Measurements from ENCODE around the gene NVL. TPM values are rescaled to one million over a fixed set of nuclear protein-coding genes. Genes with fewer than 3 reads are reported as not detected.
"Not testable (repeated sequence)": the region's sequence is repeated elsewhere in the genome, so short reads cannot be mapped to it uniquely, and the experiment has no call there.

The NVL gene
- total RNA-seq, 4 donors from 2014 or later, result 35.9 to 52.3 (median 40.5) TPM

DNA sequence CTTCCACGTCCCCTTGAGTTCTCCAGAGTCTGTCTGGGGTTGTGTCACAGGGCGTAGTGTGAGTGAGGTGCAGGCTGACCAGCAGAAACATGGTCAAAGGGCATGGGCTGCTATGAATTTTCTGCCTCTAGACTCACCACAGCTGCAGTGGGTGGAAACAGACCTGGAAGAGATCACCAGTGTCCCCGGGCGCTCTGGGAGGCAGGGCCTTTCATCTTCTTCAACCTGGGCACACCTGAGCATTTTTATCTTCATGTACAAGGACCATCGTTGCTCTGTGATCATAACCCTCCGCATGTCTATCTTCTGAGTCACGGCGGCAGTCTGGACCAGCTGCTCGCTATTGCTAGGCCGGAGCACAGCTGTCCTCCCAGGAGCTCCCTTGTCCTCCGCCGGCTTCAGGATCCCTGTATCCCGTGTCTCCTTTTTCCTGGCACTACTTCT, 117.3 kb downstream of the NVL start:
- in situ Hi-C loops (cut with MboI; ENCODE audit: low pct_ligation_motif_present in 1 of 4, low pct_unique_long_range_greater_than_20kb in 1 of 4, low sequenced_read_pairs in 3 of 4), result no loop called here
- Histone ChIP-seq H3K36me3 (no peaks in the 10 kb centered on the region), H3K27me3 (no peaks in the 10 kb centered on the region), H3K27ac (no peak overlapping the region), H3K9me3 (no peaks in the 10 kb centered on the region), H3K4me3 (no peak overlapping the region), H3K4me1 (peaks cover 0 to 28% (median 12%) of the 10 kb centered on the region in 4 donors)
- WGBS, 2 donors (ENCODE audit: low coverage in 1 of 2), result 80% methylated on average over 13 of the region's 13 CpGs; no CpG with 5 or more reads in 1 of the 2 donors
- TF ChIP-seq EP300 (IDR thresholded peaks at IDR 0.05; ENCODE audit: low read depth) (no peak), CTCF (IDR thresholded peaks at IDR 0.05) (no peak), POLR2AphosphoS5 (IDR thresholded peaks at IDR 0.05) (no peak)
- DNase-seq, result no peak
- intact Hi-C loops (cut with DNase I; ENCODE audit: low total_unique reads), result no loop called here

DNA sequence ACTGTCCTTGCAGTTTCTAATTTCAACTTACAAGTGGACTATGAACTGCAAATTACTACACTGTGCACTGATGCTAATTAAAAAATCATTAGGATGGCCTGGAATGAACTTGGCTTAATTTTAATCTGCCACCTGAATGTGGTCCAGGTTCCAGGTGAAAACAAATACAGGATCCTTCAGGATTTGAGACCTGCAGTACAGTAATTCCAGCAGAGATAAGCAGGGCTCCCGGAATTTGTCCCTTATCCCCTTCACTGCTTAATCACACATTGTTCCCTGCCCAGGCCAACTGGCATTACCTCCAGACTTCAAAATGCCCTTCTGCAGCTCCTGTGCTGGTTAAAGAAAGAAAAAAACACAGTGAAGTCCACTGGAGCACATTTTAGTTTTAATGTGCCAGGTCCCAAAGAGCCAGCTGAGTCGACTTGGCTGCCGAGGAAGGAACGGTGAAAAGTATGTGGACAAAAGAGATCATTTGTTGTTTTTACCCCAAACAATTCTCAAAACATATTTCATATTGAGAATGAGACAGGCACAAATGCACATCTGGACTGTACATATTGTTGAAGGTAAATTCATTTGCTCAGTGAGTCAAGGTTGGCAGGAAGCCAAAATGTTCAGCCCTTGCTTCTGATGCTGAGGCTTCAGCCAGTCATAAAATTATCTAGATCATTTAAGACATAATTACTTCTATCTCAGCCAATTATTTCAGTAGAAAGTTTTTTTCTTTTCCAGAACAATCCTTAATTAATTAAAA, 118.6 kb downstream of the NVL start:
- peaks cover 0 to 28% (median 12%) of the 10 kb centered on the region in 4 donors for H3K4me1 ChIP-seq
- peak; percentile 56 for DNase-seq
- no peaks in the 10 kb centered on the region for H3K27me3 ChIP-seq
- no peak overlapping the region for H3K27ac ChIP-seq
- in situ Hi-C loops (cut with MboI; ENCODE audit: low pct_ligation_motif_present in 1 of 4, low pct_unique_long_range_greater_than_20kb in 1 of 4, low sequenced_read_pairs in 3 of 4), result no loop called here
- H3K4me3 ChIP-seq, result no peak overlapping the region
- intact Hi-C loops (cut with DNase I; ENCODE audit: low total_unique reads), result no loop called here
- H3K9me3 ChIP-seq, result no peaks in the 10 kb centered on the region
- TF ChIP-seq POLR2AphosphoS5 (IDR thresholded peaks at IDR 0.05), result no peak
- TF ChIP-seq EP300 (IDR thresholded peaks at IDR 0.05; ENCODE audit: low read depth), result no peak
- no peak for TF ChIP-seq POLR2A (IDR thresholded peaks at IDR 0.05)
- TF ChIP-seq CTCF (IDR thresholded peaks at IDR 0.05), result no peak
- 43 to 71% methylated on average over 4 of the region's 4 CpGs for WGBS, 2 donors (ENCODE audit: low coverage in 1 of 2)
- H3K36me3 ChIP-seq, result no peaks in the 10 kb centered on the region

DNA sequence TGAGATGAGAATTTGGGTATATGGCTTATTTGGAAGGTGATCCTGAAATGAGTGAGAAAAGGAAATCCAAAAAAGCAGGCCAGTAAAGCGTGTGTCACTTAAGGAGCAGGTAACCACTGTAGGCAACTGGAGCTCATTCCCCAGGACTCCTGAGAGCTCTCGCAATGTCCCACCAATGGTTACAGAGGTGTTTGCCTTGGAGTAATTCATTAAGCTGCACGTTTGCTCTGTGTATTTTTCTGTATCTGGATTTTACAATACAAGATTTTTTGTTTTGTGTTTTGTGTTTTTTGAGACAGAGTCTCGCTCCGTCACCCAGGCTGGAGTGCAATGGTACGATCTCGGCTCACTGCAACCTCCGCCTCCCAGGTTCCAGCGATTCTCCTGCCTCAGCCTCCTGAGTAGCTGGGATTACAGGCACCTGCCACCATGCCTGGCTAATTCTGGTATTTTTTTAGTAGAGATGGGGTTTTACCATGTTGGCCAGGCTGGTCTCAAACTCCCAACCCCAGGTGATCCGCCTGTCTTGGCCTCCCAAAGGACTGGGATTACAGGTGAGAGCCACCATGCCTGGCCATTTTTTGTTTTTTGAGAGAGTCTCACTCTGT, 123.9 kb downstream of the NVL start:
- whole genome bisulfite sequencing, 2 donors (ENCODE audit: low coverage in 1 of 2), result 69 to 79% methylated on average over 9 to 10 of the region's 10 CpGs
- H3K27me3 ChIP-seq; intact Hi-C loops (cut with DNase I; ENCODE audit: low total_unique reads); H3K36me3 ChIP-seq; in situ Hi-C loops (cut with MboI; ENCODE audit: low pct_ligation_motif_present in 1 of 4, low pct_unique_long_range_greater_than_20kb in 1 of 4, low sequenced_read_pairs in 3 of 4); DNase-seq; H3K4me3 ChIP-seq; H3K9me3 ChIP-seq: not testable (repeated sequence)
- Histone ChIP-seq H3K27ac (peak overlapping the region in 3 of 4 donors; percentile 17 to 65 (median 39)), H3K4me1 (peaks cover 5 to 29% (median 14%) of the 10 kb centered on the region in 4 donors)

DNA sequence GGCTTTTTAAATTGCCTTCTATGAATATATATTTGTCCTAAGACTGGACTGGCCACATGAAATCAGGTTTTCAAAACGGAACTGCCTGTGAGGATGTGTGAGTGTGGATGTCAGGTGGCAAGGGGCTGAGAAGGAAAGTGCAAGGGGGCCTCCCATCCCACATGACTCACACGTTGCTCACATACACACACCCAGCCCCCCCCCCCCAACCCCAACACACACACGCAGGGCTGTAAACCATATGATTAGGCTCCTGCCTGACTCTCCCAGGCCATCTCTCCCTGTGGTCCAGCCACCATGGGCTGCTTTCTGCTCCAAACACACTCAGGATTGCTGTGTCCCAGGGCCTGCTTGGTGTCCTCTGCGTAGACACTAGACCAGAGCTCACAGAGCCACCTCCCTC, 124.5 kb downstream of the NVL start:
- Histone ChIP-seq H3K4me3 (no peak overlapping the region), H3K4me1 (peaks cover 5 to 28% (median 13%) of the 10 kb centered on the region in 4 donors), H3K36me3 (no peaks in the 10 kb centered on the region), H3K9me3 (no peaks in the 10 kb centered on the region), H3K27ac (peak overlapping the region in 3 of 4 donors; percentile 17 to 65 (median 39)), H3K27me3 (no peaks in the 10 kb centered on the region)
- in situ Hi-C loops (cut with MboI; ENCODE audit: low pct_ligation_motif_present in 1 of 4, low pct_unique_long_range_greater_than_20kb in 1 of 4, low sequenced_read_pairs in 3 of 4), result no loop called here
- WGBS, 2 donors (ENCODE audit: low coverage in 1 of 2), result 31% methylated on average over 4 of the region's 4 CpGs; no CpG with 5 or more reads in 1 of the 2 donors
- DNase-seq, result no peak
- TF ChIP-seq POLR2A (IDR thresholded peaks at IDR 0.05) (no peak), EP300 (IDR thresholded peaks at IDR 0.05; ENCODE audit: low read depth) (no peak), POLR2AphosphoS5 (IDR thresholded peaks at IDR 0.05) (no peak), CTCF (IDR thresholded peaks at IDR 0.05) (no peak)
- intact Hi-C loops (cut with DNase I; ENCODE audit: low total_unique reads), result no loop called here
